Rectal smooth muscle tissue (tissue), 1 donor: ENCODE data around the gene GNG7.

ENCODE experiments used
- H3K27ac ChIP-seq: one replicate; pipeline ENCODE4 v1.7.0; 2013; ENCODE audit warnings: low read depth, low read length, inconsistent platforms
- H3K27me3 ChIP-seq: one replicate; pipeline ENCODE4 v1.7.0; 2013; ENCODE audit warnings: low read length; ENCODE audit not compliant: control insufficient read depth, insufficient read depth
- H3K36me3 ChIP-seq: one replicate; pipeline ENCODE4 v1.7.0; 2013; ENCODE audit warnings: low read length; ENCODE audit not compliant: control insufficient read depth, insufficient read depth
- H3K4me1 ChIP-seq: one replicate; pipeline ENCODE4 v1.7.0; 2013; ENCODE audit warnings: low read length; ENCODE audit not compliant: control insufficient read depth, insufficient read depth
- H3K4me3 ChIP-seq: one replicate; pipeline ENCODE4 v1.7.0; 2013; ENCODE audit warnings: low read length
- H3K9ac ChIP-seq: one replicate; pipeline ENCODE4 v1.7.0; 2013; ENCODE audit warnings: low read length

The GNG7 gene

DNA sequence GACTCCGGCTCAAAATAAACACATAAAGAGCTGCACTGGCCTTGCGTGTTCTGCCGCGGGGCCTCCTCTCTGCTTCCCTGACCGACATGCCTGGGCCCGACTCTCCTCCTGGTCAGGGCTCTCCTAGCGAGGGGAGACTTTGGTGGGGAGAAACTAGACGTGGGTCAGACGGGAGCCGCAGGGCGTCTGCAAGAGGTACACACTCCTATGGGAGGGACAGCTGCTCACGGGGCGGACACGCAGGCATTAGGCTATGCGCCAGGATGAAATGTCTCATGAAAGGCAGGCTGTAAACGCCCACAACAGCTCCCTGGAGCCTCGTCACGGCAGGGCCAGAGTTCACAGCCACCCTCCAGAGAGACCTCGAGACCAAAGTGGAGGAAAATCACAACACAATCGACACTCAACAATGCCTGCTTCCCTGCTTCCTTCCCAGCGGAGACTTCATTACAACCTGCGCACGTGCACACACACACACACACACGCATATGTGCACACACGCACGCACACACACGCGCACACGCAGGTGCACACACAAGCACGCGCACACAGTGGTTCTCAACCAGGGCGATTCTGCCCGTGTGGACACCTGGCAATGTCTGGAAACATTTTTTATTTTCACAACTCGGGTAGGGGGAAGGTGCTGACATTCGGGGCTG lies 31.6 kb upstream of the GNG7 start:
- no peak overlapping the region for H3K4me3 ChIP-seq
- no peaks in the 10 kb centered on the region for H3K27me3 ChIP-seq
- H3K9ac ChIP-seq: no peak overlapping the region
- H3K27ac ChIP-seq: no peak overlapping the region
- peaks cover 7% of the 10 kb centered on the region for H3K36me3 ChIP-seq
- peaks cover 1% of the 10 kb centered on the region for H3K4me1 ChIP-seq

- H3K4me3 ChIP-seq: no peak overlapping the region
- no peak overlapping the region for H3K9ac ChIP-seq
- H3K27me3 ChIP-seq: no peaks in the 10 kb centered on the region
- H3K4me1 ChIP-seq: no peaks in the 10 kb centered on the region
- H3K27ac ChIP-seq: no peak overlapping the region
- peaks cover 7% of the 10 kb centered on the region for H3K36me3 ChIP-seq
These were observed 30.4 kb upstream of the GNG7 start for GRCh38 chr19:2732883-2733282.

DNA sequence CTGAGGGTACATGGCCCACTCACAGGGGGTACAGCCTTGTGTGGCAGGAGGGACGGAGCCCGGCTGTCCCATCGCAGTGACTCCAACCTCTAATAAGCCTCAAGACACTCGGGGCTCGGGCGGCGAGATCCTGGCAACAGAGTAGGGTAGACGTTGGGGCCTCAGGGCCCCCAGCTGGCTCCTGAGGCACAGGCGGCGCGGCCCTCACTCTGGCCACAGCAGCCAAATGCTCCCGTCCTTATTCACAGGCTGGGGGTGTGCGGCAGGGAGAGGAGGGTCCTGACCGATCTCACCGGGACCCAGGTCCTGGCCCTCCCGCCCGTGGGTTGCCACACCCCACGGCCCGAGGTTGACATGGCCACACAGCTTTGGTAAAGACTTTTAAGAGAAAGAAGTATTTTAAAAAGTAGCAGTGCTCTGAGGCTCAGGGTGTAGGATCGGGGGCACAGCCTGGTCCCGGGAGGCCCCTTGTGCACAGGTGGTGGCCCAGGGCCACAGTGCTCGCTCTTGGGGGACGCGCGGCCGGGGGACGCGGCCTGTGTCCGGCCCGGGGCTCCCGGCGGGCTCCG lies 29.7 kb upstream of the GNG7 start:
- H3K36me3 ChIP-seq: peaks cover 7% of the 10 kb centered on the region
- H3K4me1 ChIP-seq: no peaks in the 10 kb centered on the region
- H3K9ac ChIP-seq: no peak overlapping the region
- no peak overlapping the region for H3K4me3 ChIP-seq
- no peak overlapping the region for H3K27ac ChIP-seq
- H3K27me3 ChIP-seq: peaks cover 1% of the 10 kb centered on the region

- no peak overlapping the region for H3K4me3 ChIP-seq
- no peak overlapping the region for H3K27ac ChIP-seq
- H3K36me3 ChIP-seq: peaks cover 4% of the 10 kb centered on the region
- H3K27me3 ChIP-seq: peaks cover 8% of the 10 kb centered on the region
- H3K4me1 ChIP-seq: no peaks in the 10 kb centered on the region
- no peak overlapping the region for H3K9ac ChIP-seq
These were observed 28.9 kb upstream of the GNG7 start for GRCh38 chr19:2731181-2731995.

GRCh38 chr19:2729943-2730818 lies 27.7 kb upstream of the GNG7 start:
- Histone ChIP-seq H3K9ac (no peak overlapping the region), H3K4me3 (no peak overlapping the region), H3K27me3 (peaks cover 8% of the 10 kb centered on the region), H3K36me3 (no peaks in the 10 kb centered on the region), H3K4me1 (no peaks in the 10 kb centered on the region), H3K27ac (no peak overlapping the region)

DNA sequence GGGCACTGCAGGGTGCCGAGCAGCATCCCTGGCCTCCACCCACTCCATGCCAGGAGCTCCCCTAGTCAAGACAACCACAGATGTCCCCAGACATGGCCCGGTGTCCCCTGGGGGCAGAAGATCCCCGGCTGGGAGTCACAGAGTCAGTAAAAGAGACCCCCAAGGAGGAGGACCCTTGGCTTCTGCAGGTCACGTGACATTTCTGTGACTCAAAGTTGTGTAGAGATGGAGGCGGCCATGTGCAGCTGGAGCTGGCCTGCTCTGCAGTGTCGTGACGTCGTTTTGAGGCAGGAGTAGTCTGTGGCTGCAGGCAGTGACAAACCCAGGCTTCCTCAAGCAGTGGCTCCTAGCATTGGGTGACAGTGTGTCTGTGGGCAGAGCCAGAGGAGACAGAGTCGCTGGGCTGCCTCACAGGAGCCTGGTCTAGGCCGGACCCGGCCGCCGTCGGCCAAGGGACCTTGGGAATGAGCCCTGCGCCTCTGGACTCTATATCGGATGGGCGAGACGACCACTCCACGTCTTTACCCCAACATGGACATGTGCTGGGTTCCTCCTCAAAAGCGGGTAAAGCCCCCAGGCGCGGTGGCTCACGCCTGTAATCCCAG lies 26.4 kb upstream of the GNG7 start:
- H3K27ac ChIP-seq: no peak overlapping the region
- H3K9ac ChIP-seq: no peak overlapping the region
- peaks cover 8% of the 10 kb centered on the region for H3K27me3 ChIP-seq
- H3K36me3 ChIP-seq: no peaks in the 10 kb centered on the region
- H3K4me1 ChIP-seq: no peaks in the 10 kb centered on the region
- H3K4me3 ChIP-seq: no peak overlapping the region

GRCh38 chr19:2727640-2727944 lies 25.1 kb upstream of the GNG7 start:
- H3K36me3 ChIP-seq: no peaks in the 10 kb centered on the region
- H3K9ac ChIP-seq: no peak overlapping the region
- no peak overlapping the region for H3K4me3 ChIP-seq
- no peak overlapping the region for H3K27ac ChIP-seq
- peaks cover 5% of the 10 kb centered on the region for H3K4me1 ChIP-seq
- peaks cover 13% of the 10 kb centered on the region for H3K27me3 ChIP-seq

DNA sequence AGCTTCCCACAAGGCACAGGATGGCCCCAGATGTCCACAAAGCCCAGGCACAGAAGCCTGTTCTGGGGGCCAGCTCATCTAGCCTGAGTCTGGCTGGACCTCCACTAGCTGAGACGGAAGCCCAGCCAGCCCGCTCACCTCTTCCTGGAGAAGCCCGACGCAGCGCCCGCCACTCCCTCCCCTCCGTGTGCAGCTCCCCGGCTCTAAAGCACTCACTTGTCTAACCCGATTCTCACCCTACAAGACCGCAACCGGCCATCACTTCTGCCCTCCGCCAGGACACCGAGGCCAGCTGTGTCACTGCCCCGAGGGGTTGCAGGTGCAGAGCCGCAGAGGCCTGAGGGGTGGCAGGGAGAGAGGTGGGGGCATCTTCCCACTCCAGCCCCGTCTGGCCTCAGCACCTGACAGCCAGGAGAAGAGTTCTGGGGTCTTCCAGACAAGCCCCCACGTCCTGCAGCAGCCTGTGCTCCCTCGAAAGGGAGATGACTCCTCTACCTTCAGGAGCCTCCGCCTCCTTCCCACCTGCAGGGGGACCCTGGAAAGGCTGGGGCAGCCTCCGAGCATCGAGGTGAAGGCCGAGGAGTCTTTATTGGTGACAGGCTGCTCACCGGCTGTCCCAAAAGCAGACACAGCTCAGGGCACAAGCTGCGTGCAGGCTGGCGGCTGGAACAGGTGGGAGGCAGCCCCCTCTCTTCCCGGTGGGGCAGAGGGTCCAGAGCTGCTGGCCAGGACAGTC lies 24.6 kb upstream of the GNG7 start:
- Histone ChIP-seq H3K4me3 (no peak overlapping the region), H3K36me3 (no peaks in the 10 kb centered on the region), H3K27me3 (peaks cover 16% of the 10 kb centered on the region), H3K4me1 (peaks cover 5% of the 10 kb centered on the region), H3K27ac (no peak overlapping the region), H3K9ac (no peak overlapping the region)

GRCh38 chr19:2726160-2726855 lies 23.8 kb upstream of the GNG7 start:
- H3K27ac ChIP-seq: no peak overlapping the region
- no peaks in the 10 kb centered on the region for H3K36me3 ChIP-seq
- peaks cover 22% of the 10 kb centered on the region for H3K27me3 ChIP-seq
- peaks cover 5% of the 10 kb centered on the region for H3K4me1 ChIP-seq
- H3K9ac ChIP-seq: no peak overlapping the region
- no peak overlapping the region for H3K4me3 ChIP-seq

- Histone ChIP-seq H3K27ac (no peak overlapping the region), H3K9ac (no peak overlapping the region), H3K4me3 (no peak overlapping the region), H3K4me1 (peaks cover 5% of the 10 kb centered on the region), H3K36me3 (no peaks in the 10 kb centered on the region), H3K27me3 (peaks cover 31% of the 10 kb centered on the region)
These were observed 21.7 kb upstream of the GNG7 start for GRCh38 chr19:2724148-2724557.

DNA sequence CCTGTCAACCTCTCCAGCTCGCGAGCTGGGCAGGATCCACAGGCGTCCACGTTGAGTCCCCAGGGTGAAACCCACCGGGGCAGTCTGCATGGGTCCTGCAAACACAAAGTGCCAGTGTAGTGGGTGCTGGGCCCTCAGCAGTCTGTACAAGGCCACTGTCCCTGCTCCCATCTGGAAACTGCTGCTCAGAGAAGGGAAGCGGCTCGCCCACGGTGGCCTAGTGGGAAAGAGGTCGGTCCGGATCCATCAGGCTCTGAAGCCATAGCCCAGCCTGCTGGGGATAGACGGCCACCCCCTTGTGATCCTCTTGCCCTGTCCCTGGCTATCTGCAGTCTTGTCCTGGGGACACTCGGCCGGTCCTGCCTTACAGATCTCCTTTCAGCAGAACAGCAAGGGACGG lies 21.3 kb upstream of the GNG7 start:
- Histone ChIP-seq H3K27me3 (peaks cover 31% of the 10 kb centered on the region), H3K4me1 (peaks cover 5% of the 10 kb centered on the region)

More for the DNA sequence above, 21.3 kb upstream of the GNG7 start:
- H3K9ac ChIP-seq: no peak overlapping the region
- no peak overlapping the region for H3K4me3 ChIP-seq
- no peaks in the 10 kb centered on the region for H3K36me3 ChIP-seq
- peak overlapping the region; percentile 14 for H3K27ac ChIP-seq
